Colon (tissue), 2 donors: ENCODE results near the gene CSGALNACT2.

ENCODE experiments used
- FAIRE-seq: peaks from 2 replicates; lab custom pipeline; 2012; peaks lifted over from hg19 to GRCh38; lab: Jason Lieb, UNC
- donor health status: control.
- donor health status: control.

Gene CSGALNACT2

GRCh38 chr10:43113201-43114087 lies 24.8 kb upstream of the CSGALNACT2 start:
- no peak for FAIRE-seq

DNA sequence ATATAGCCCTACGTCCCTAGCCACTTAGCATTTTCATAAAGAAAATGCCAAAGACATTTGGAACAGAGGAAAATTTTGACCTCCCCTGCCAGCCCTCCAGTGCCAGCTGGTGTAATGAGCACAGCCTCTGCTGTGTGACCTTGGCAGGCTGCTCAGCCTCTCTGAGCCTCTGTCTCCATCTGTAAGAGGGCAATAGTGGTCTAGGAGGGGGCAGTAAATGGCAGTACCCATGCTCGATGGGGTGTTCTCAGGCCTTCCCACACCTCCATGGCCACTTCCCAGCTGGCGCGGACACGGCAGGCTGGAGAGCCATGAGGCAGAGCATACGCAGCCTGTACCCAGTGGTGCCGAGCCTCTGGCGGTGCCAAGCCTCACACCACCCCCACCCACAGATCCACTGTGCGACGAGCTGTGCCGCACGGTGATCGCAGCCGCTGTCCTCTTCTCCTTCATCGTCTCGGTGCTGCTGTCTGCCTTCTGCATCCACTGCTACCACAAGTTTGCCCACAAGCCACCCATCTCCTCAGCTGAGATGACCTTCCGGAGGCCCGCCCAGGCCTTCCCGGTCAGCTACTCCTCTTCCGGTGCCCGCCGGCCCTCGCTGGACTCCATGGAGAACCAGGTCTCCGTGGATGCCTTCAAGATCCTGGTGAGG lies 24.0 kb upstream of the CSGALNACT2 start:
- FAIRE-seq, result no peak

DNA sequence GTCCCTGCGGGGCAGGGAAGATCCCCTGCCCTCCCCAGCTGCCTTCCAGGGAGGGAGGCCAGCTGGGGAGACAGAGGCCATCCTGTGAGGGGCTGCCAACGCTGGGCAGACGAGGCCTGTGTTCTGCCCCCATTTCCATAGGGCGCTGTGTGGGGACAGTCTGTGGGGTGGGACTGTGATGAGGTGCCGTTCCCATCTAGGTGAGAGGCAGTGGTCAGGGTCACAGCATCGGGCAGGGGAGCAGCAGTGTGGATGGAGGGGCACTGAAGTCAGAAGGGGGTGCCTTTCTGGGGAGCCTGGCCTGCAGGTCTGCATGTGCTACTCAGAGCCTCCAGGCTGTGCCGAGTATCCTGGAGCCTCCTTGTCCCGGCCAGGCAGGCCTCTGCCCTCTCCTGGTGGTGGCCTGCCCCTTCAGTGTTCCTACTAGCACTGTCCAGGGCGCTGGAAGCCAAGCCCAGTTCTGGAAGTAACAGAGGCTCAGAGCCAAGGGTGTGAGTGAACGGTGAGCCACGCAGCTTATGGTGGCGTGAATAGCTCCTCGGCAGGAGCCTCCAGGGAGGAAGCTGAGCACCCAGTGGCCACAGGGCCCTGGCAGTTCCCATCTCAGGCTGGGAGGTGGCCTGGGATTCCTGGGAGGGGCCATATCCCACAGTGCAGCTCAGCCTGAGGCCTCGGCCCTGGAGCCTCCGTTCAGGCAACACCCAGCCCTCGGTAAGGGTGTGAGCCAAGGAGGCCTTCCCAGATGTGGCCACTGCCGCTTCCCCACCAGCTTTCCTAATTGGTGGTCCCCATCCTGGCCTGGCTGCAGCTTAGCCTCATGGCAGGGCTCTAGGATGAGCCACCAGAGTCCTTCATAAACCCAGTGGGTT lies 23.3 kb upstream of the CSGALNACT2 start:
- no peak for FAIRE-seq

- no peak for FAIRE-seq
Measured at GRCh38 chr10:43115881-43116595, 22.2 kb upstream of the CSGALNACT2 start.

DNA sequence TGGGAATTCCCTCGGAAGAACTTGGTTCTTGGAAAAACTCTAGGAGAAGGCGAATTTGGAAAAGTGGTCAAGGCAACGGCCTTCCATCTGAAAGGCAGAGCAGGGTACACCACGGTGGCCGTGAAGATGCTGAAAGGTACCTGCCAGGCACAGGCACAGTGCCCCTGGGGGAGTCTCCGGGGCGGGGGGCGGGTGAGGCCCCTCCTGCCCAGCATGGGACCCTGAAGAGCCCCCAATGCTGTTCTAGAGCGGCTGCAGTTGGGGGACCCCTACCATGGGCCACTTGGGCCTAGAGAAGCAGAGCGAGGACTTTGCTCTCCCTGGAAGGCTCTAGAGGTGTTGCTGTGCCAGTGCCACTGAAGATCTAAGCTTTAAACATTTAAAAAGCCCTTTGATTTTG lies 21.6 kb upstream of the CSGALNACT2 start:
- FAIRE-seq, result no peak

GRCh38 chr10:43117031-43117776 lies 21.0 kb upstream of the CSGALNACT2 start:
- no peak for FAIRE-seq

DNA sequence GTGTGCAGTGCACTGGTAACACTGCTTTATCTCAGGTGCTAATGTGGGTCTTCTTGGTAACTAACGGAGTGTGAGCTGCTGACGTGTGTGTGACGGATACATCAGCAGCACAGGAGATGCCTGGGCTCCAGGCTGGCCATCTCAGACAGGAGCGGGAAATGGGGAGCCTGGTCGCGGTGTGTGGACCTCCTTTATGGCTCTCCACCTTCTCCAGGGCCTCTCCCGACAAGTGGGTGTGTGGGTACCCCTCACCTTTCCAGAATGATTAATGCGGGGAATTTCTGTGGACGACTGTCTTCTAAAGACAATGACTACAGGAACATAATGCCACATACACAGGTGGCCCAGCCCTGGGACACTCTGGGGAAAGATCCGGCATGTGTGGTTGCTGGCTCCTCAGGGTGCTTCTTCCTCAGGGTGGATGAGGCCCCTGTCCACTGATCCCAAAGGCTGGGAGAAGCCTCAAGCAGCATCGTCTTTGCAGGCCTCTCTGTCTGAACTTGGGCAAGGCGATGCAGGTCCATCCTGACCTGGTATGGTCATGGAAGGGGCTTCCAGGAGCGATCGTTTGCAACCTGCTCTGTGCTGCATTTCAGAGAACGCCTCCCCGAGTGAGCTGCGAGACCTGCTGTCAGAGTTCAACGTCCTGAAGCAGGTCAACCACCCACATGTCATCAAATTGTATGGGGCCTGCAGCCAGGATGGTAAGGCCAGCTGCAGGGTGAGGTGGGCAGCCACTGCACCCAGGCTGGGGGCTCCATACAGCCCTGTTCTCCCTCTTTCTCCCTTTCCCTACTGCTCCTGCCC lies 20.3 kb upstream of the CSGALNACT2 start:
- no peak for FAIRE-seq

DNA sequence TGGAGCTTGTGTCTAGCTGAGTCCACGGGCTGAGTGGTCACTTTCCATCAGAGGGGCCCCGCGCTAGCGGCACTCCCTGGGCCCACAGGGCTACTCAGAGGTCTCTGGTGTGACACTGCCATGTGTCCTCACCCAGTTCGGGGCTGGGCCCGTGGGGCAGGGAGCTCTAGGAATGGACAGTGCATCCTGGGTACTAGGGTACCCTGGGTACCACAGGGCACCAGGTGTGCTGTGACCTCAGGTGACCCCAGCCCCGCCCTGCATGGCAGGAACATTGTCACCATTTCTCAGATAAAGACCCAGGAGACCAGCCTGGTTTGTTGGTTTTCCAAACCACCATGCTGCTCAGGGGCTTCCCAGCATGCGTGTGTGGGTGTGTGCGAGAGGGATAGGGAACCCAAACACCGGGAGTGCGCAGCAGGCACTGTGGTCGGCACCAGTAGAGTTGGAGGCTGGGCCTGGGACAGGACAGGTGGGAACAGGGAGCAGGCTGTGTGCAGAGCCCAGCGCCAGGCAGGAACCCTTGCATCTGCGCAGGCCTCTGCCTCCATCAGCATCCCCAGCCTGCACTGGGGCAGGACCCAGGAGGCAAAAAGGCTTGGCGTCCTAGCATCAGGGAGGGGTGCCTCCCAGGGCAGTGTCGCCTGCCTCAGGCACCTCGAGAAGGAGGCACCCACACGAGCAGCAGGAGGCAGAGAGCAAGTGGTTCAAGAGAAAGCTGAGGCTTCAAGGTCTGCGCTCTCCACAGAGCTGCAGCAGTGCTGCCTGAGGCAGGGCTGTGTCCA lies 19.4 kb upstream of the CSGALNACT2 start:
- FAIRE-seq, result no peak

DNA sequence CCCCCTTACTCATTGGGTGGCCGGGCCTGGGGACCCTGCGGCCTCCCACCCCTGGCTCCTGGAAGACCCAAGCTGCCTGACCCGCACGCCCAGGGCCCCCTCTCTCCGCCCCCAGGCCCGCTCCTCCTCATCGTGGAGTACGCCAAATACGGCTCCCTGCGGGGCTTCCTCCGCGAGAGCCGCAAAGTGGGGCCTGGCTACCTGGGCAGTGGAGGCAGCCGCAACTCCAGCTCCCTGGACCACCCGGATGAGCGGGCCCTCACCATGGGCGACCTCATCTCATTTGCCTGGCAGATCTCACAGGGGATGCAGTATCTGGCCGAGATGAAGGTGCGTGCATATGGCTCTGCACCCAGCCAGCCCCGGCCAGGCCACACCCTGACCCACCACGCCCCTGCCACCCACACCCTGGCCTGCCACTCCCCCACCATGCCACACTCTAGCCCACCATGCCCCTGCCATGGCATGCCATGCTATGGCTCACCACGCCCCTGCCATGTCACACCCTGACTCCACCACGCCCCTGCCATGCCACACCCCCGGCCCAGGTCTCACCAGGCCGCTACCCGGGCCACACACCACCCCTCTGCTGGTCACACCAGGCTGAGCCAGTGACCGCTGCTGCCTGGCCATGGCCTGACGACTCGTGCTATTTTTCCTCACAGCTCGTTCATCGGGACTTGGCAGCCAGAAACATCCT lies 18.7 kb upstream of the CSGALNACT2 start:
- no peak for FAIRE-seq

GRCh38 chr10:43120116-43120928 lies 17.9 kb upstream of the CSGALNACT2 start:
- FAIRE-seq, result no peak

DNA sequence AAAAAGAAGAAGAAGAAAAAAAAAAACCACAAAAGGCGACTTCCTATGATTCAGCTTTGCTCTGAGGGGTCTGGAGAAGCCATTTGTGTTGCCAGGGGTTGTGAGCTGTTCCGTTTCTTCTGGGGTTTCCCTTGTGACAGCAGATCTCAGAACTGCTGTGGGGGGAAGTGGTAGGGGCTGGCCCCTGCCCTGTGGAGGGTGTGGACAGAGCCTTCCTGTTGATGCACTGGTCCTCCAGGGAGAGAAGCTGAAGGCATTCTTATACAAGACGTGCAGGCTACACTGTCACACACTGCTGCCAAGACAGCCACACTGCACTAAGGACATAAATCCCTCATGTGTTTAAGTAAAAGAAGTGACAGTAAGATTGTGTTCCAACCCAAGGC lies 17.3 kb upstream of the CSGALNACT2 start:
- no peak for FAIRE-seq

- no peak for FAIRE-seq
Measured at GRCh38 chr10:43121444-43121843, 16.8 kb upstream of the CSGALNACT2 start.

DNA sequence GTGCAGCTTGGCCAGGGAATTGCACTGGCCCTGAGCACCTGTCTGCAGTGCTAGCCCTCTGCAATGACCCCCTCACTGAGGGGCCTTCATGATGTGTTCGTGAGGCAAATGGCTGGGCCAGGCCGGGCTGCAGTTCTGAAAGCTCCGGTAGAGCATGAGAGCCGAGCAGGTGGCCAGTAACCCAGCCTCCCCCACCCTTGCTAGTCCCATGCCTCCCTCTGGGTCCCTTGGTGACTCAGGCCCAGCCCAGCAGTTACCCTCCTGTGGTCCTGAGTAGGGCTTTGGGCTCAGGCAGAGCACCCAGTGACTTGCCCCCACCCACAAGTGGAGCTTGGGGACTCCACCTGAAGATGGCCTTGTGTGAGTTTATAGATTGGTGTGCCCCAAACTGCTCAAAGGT lies 16.1 kb upstream of the CSGALNACT2 start:
- no peak for FAIRE-seq

DNA sequence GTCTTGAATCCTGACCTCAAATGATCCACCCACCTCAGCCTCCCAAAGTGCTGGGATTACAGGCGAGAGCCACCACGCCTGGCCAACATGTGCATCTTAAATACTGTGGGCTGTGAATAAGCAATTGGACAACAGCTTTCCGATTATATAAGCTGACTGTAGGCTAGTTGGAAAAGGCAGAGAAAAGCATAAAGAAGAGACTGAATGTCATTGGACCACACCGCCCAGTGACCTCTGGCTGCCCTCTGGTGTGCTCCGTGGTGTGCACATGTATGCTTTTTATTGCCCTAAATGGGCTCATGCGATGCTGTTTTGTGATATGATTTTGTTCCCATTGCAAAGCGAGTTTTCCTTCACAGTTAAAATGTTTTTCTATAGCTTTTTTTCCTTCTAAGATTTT lies 15.4 kb upstream of the CSGALNACT2 start:
- FAIRE-seq, result no peak

DNA sequence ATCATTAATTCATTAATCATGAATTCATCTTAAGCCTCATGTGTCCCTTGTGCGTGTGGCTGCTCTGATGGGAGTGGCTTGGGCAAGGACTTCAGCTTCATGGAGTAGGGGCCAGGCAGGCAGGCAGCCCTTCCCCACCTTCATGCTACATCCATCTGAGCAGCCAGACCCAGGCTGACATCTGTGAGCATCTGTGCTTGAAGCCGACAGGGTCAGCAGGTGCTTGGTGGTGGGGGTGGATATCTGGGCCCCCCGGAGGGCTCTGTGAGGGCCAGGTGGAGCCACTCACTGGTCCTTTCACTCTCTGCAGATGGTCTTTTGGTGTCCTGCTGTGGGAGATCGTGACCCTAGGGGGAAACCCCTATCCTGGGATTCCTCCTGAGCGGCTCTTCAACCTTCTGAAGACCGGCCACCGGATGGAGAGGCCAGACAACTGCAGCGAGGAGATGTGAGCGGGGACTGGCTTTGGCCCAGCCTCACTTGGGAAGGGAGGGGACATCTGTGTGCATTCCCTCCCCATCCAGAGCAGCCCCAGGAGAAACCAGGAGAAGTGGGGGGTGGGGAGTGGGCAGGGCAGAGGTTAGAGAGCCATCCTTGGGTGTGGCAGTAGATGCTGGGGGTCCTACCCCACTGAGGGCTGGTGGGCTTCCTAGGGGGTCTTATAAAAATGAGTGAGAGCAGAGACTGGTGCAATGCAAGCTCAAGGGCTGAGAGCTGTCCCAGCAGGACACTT lies 14.7 kb upstream of the CSGALNACT2 start:
- FAIRE-seq, result no peak

DNA sequence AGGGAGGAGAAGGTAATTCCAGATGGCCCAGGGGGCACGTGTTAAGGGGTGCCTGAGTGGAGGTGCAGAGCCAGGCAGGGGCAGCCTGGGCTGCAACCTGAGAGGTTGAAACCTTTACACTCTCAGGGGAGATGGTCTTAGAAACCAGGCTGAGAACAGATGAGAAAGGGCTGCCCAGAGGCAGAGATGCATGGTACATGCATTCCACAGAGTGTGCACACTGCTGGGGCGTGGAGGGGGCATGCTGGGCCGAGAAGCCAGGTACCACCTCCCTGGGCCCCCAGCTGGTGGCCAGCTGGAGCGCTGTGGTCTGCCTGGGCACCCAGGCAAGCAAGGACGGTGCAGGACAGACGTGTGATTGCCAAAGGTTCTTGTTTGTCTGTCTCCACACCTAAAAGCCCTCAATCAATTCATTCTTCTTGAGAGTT lies 14.1 kb upstream of the CSGALNACT2 start:
- no peak for FAIRE-seq

DNA sequence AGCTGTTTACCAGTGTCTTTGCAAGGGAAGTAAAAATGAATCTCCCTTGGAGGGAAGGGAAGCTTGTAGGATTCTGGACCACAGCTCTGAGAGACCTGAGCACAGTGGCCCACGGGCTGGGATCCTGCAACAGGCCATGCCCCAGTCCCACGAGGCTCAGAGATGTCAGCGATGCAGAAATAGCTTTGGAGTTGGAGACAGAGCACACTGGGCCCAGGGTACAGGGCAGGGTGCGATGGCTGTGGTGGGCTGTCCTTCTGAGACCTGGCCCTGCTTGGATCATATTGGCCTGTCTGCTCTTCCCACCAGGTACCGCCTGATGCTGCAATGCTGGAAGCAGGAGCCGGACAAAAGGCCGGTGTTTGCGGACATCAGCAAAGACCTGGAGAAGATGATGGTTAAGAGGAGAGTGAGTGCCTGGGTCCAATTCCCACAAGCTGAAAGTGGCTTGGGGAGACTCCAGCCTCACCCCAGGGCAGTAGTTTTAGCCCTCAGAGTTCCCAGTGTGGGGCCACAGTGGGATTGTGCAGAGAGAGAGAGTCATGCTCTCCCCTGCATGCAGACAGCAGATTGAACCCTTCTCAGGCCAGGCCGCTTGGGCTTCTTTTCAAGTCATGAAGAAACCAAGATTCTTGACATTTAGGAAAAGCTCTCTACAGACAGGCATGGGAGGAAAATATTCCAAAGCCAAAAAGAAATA lies 13.5 kb upstream of the CSGALNACT2 start:
- no peak for FAIRE-seq
